Measurements from ENCODE around the gene VARS1.

Gene VARS1

GRCh38 chr6:31792761-31793171 lies 2.8 kb downstream of the VARS1 start:
- peak; percentile 22 for DNase-seq

GRCh38 chr6:31792090-31792374 lies 3.5 kb downstream of the VARS1 start:
- DNase-seq = no peak

GRCh38 chr6:31791324-31792089 lies 4.0 kb downstream of the VARS1 start:
- peak; percentile 41 for DNase-seq

GRCh38 chr6:31785475-31785874 lies 10.1 kb downstream of the VARS1 start:
- DNase-seq = no peak

- no peak for DNase-seq
Observed at GRCh38 chr6:31784098-31784925, 11.2 kb downstream of the VARS1 start.

- no peak for DNase-seq
Observed at GRCh38 chr6:31782126-31782855, 13.3 kb downstream of the VARS1 start.

- DNase-seq = no peak
Observed at GRCh38 chr6:31781244-31782125, 14.1 kb downstream of the VARS1 start.

- no peak for DNase-seq
Observed at GRCh38 chr6:31780507-31781243, 14.9 kb downstream of the VARS1 start.

GRCh38 chr6:31779908-31780307 lies 15.6 kb downstream of the VARS1 start:
- no peak for DNase-seq

GRCh38 chr6:31778999-31779885 lies 16.3 kb downstream of the VARS1 start:
- DNase-seq = no peak

- DNase-seq = no peak
Observed at GRCh38 chr6:31778193-31778592, 17.4 kb downstream of the VARS1 start.

- no peak for DNase-seq
Observed at GRCh38 chr6:31777667-31778050, 17.9 kb downstream of the VARS1 start.

GRCh38 chr6:31776989-31777666 lies 18.4 kb downstream of the VARS1 start, which contains the start of gene VWA7:
VWA7 (minus strand) TSS chr6:31777328; CDS start chr6:31776779, 549 bp downstream.
- peak; percentile 84 for DNase-seq

- DNase-seq = no peak
Observed at GRCh38 chr6:31776485-31776988, 19.0 kb downstream of the VARS1 start.

GRCh38 chr6:31775633-31776484 lies 19.7 kb downstream of the VARS1 start:
- DNase-seq = no peak

GRCh38 chr6:31775184-31775583 lies 20.4 kb downstream of the VARS1 start:
- DNase-seq = no peak

- DNase-seq = peak; percentile 13
Observed at GRCh38 chr6:31771992-31772358, 23.6 kb downstream of the VARS1 start.

GRCh38 chr6:31770860-31771259 lies 24.7 kb downstream of the VARS1 start:
- DNase-seq = no peak
